H1 (cell line): Measurements from ENCODE around the gene SCGN. TPM values are rescaled to one million over a fixed set of nuclear protein-coding genes. Genes with fewer than 3 reads are reported as not detected.

Experiments
- CTCF ChIA-PET: fragments of 300-600 bp; sonication (Branson Sonifier 250); formaldehyde crosslinking; loops from one replicate; lab custom pipeline; 2021; ENCODE audit not compliant: partially characterized antibody; lab: Charles Lee
- POLR2A ChIA-PET: fragments of 300-600 bp; sonication (Branson Sonifier 250); formaldehyde crosslinking; loops from one replicate; lab custom pipeline; 2021; ENCODE audit warnings: inconsistent platforms; ENCODE audit not compliant: partially characterized antibody; lab: Charles Lee
- DNase-seq, 2 experiments: peaks; one replicate each; pipeline versions ENCODE4 v3.0.0 to v3.0.0-alpha.2; 2010 to 2022; ENCODE audit warnings: low spot score in 2 of 2, low read depth in 1 of 2, mixed read lengths in 1 of 2
- FAIRE-seq: peaks from 2 replicates; lab custom pipeline; 2011; peaks lifted over from hg19 to GRCh38; lab: Jason Lieb, UNC
- H2AFZ ChIP-seq: 2 replicates; pipeline ENCODE4 v1.8.1; 2012; ENCODE audit warnings: low read length, inconsistent platforms
- H2AK5ac ChIP-seq: 2 replicates; pipeline ENCODE4 v1.6.1; 2013; ENCODE audit warnings: low read depth, low read length
- H2BK120ac ChIP-seq: replicated peaks from 2 replicates; pipeline ENCODE3; 2013; ENCODE audit warnings: low read depth, low read length, inconsistent platforms
- H2BK12ac ChIP-seq: 2 replicates; pipeline ENCODE4 v1.6.1; 2013; ENCODE audit warnings: low read depth, low read length
- H2BK15ac ChIP-seq: 2 replicates; pipeline ENCODE4 v1.6.1; 2013; ENCODE audit warnings: low read length
- H2BK20ac ChIP-seq: 2 replicates; pipeline ENCODE4 v1.6.1; 2013; ENCODE audit warnings: low read length
- H2BK5ac ChIP-seq: 2 replicates; pipeline ENCODE4 v1.6.1; 2013; ENCODE audit warnings: low read depth, low read length
- H3K14ac ChIP-seq: 2 replicates; pipeline ENCODE4 v1.6.1; 2013; ENCODE audit warnings: inconsistent platforms; ENCODE audit not compliant: insufficient read length
- H3K18ac ChIP-seq: 2 replicates; pipeline ENCODE4 v1.6.1; 2013; ENCODE audit warnings: low read length; ENCODE audit errors: extremely low read depth
- H3K23ac ChIP-seq: 2 replicates; pipeline ENCODE4 v1.6.1; 2013; ENCODE audit warnings: inconsistent platforms; ENCODE audit not compliant: insufficient read length
- H3K23me2 ChIP-seq: 2 replicates; pipeline ENCODE4 v1.6.1; 2013; ENCODE audit warnings: low read depth, low read length
- H3K27ac ChIP-seq: 2 replicates; pipeline ENCODE4 v1.6.1; 2011; ENCODE audit warnings: low read depth, low read length, inconsistent platforms
- H3K27me3 ChIP-seq, 4 experiments: replicated peaks in 1 of 4; 1 replicate in 1 of 4; 2 replicates in 3 of 4; pipeline versions ENCODE4 v1.6.1 to v1.8.1; 2011 to 2013; ENCODE audit warnings: low read length in 3 of 4, mild to moderate bottlenecking in 3 of 4, inconsistent platforms in 2 of 4, mixed read lengths in 2 of 4, moderate library complexity in 1 of 4; ENCODE audit not compliant: control insufficient read depth in 3 of 4, insufficient read depth in 3 of 4; ENCODE audit errors: extremely low read depth in 1 of 4
- H3K36me3 ChIP-seq, 4 experiments: 2 replicates each; pipeline versions ENCODE4 v1.6.1 to v1.8.1; 2011 to 2013; ENCODE audit warnings: mild to moderate bottlenecking in 4 of 4, low read length in 3 of 4, moderate library complexity in 2 of 4, control low read depth in 1 of 4, inconsistent platforms in 1 of 4; ENCODE audit not compliant: insufficient read depth in 4 of 4, control insufficient read depth in 2 of 4
- H3K4ac ChIP-seq: replicated peaks from 2 replicates; pipeline ENCODE3; 2013; ENCODE audit warnings: low read length, low read depth, mixed read lengths, inconsistent platforms; ENCODE audit not compliant: insufficient read length
- H3K4me1 ChIP-seq, 4 experiments: replicated peaks in 1 of 4; 1 replicate in 1 of 4; 2 replicates in 3 of 4; pipeline versions ENCODE4 v1.6.1 to v1.8.1; 2011 to 2013; ENCODE audit warnings: low read length in 3 of 4, inconsistent platforms in 2 of 4, mixed read lengths in 1 of 4; ENCODE audit not compliant: insufficient read depth in 4 of 4, control insufficient read depth in 3 of 4
- H3K4me2 ChIP-seq, 2 experiments: 2 replicates each; pipeline versions ENCODE4 v1.6.1 to v1.8.1; 2011 to 2013; ENCODE audit warnings: low read depth in 2 of 2, low read length in 2 of 2, control low read depth in 1 of 2, inconsistent platforms in 1 of 2, mild to moderate bottlenecking in 1 of 2; ENCODE audit not compliant: insufficient read depth in 1 of 2
- H3K4me3 ChIP-seq, 4 experiments: fragments of 200-600, 300-600 bp in 1 of 4; sonication (generic), shearing (Covaris generic), sonication (Bioruptor Twin) in 1 of 4; 2 replicates each; pipeline versions ENCODE4 v1.5.1 to v1.8.1; 2011 to 2016; ENCODE audit warnings: low read length in 4 of 4, low read depth in 3 of 4, control low read depth in 2 of 4, inconsistent platforms in 2 of 4, mild to moderate bottlenecking in 2 of 4, mixed read lengths in 1 of 4, moderate library complexity in 1 of 4; ENCODE audit not compliant: insufficient read depth in 2 of 4; ENCODE audit errors: extremely low read depth in 1 of 4
- H3K56ac ChIP-seq: replicated peaks from 2 replicates; pipeline ENCODE3; 2013; ENCODE audit warnings: low read depth, mild to moderate bottlenecking, mixed read lengths, low read length, inconsistent platforms; ENCODE audit not compliant: insufficient read length
- H3K79me1 ChIP-seq: 2 replicates; pipeline ENCODE4 v1.6.1; 2013; ENCODE audit warnings: low read depth, low read length, control low read depth
- H3K79me2 ChIP-seq, 2 experiments: 2 replicates each; pipeline versions ENCODE4 v1.6.1 to v1.8.1; 2012 to 2013; ENCODE audit warnings: low read length in 2 of 2, mild to moderate bottlenecking in 2 of 2, inconsistent platforms in 1 of 2; ENCODE audit not compliant: insufficient read depth in 2 of 2, control insufficient read depth in 1 of 2
- H3K9ac ChIP-seq, 4 experiments: replicated peaks in 1 of 4; 1 replicate in 1 of 4; 2 replicates in 3 of 4; pipeline versions ENCODE4 v1.6.1 to v1.8.1; 2011 to 2013; ENCODE audit warnings: low read depth in 3 of 4, low read length in 3 of 4, control low read depth in 2 of 4, mild to moderate bottlenecking in 2 of 4, moderate library complexity in 2 of 4, inconsistent platforms in 1 of 4; ENCODE audit errors: extremely low read depth in 1 of 4
- H3K9me3 ChIP-seq, 2 experiments: 2 replicates each; pipeline versions ENCODE4 v1.6.1 to v1.8.1; 2012 to 2013; ENCODE audit warnings: mild to moderate bottlenecking in 2 of 2, moderate library complexity in 2 of 2, control low read depth in 1 of 2, inconsistent platforms in 1 of 2, low read depth in 1 of 2, low read length in 1 of 2, mixed read lengths in 1 of 2; ENCODE audit not compliant: insufficient read depth in 2 of 2
- H4K20me1 ChIP-seq, 2 experiments: replicated peaks in 1 of 2; 2 replicates each; pipeline versions ENCODE3 to v1.8.1; 2011 to 2013; ENCODE audit warnings: inconsistent platforms in 2 of 2, low read length in 2 of 2, mild to moderate bottlenecking in 1 of 2; ENCODE audit not compliant: insufficient read depth in 2 of 2, control insufficient read depth in 1 of 2
- H4K5ac ChIP-seq: 2 replicates; pipeline ENCODE4 v1.6.1; 2013; ENCODE audit warnings: low read length, low read depth, mixed read lengths, inconsistent platforms; ENCODE audit not compliant: insufficient read length
- H4K8ac ChIP-seq: 2 replicates; pipeline ENCODE4 v1.8.0; 2013; ENCODE audit warnings: mild to moderate bottlenecking, moderate library complexity, low read length, inconsistent platforms; ENCODE audit not compliant: insufficient read depth; ENCODE audit errors: extremely low read depth
- H4K91ac ChIP-seq: replicated peaks from 2 replicates; pipeline ENCODE3; 2013; ENCODE audit warnings: low read length, mixed read lengths, inconsistent platforms; ENCODE audit not compliant: insufficient read length
- BCL11A ChIP-seq, 2 experiments: IDR thresholded peaks; one replicate each; pipeline ENCODE4 v1.6.1; 2011; ENCODE audit warnings: low read depth in 2 of 2, low read length in 2 of 2, mild to moderate bottlenecking in 2 of 2
- CBX5 ChIP-seq: fragments of 300-800, 300-1000 bp; sonication (generic); IDR thresholded peaks from 2 replicates; pipeline ENCODE4 v1.7.1; 2016; ENCODE audit warnings: antibody characterized with exemption, low read length, low read depth
- CHD1 ChIP-seq: IDR thresholded peaks from 2 replicates; pipeline ENCODE4 v1.6.1; 2012; ENCODE audit warnings: low read depth, low read length, improper control_type of control experiment
- CTBP2 ChIP-seq: IDR thresholded peaks from 2 replicates; pipeline ENCODE4 v1.7.0; 2011; ENCODE audit warnings: borderline replicate concordance, mild to moderate bottlenecking, moderate library complexity, mixed read lengths, low read length; ENCODE audit not compliant: insufficient read depth, insufficient read length
- EP300 ChIP-seq, 2 experiments: IDR thresholded peaks; 1 replicate in 1 of 2; 2 replicates in 1 of 2; pipeline ENCODE4 v1.6.1; 2011 to 2012; ENCODE audit warnings: low read depth in 2 of 2, low read length in 2 of 2, mild to moderate bottlenecking in 2 of 2, borderline replicate concordance in 1 of 2, inconsistent platforms in 1 of 2, moderate library complexity in 1 of 2
- FOSL1 ChIP-seq: IDR thresholded peaks from 2 replicates; pipeline ENCODE4 v1.6.1; 2011; ENCODE audit warnings: mild to moderate bottlenecking, low read depth, low read length, moderate library complexity; ENCODE audit not compliant: insufficient read depth
- SIRT6 ChIP-seq: IDR thresholded peaks from one replicate; pipeline ENCODE4 v1.7.1; 2012; ENCODE audit warnings: low read length, inconsistent platforms
- TAF1 ChIP-seq: IDR thresholded peaks from 2 replicates; pipeline ENCODE4 v1.6.1; 2011; ENCODE audit warnings: mild to moderate bottlenecking, low read depth, low read length
- WGBS, 2 experiments: shearing (Covaris generic) in 1 of 2; methylation state at CpG; one replicate each; pipeline versions ENCODE4 v1.1.6 to v1.1.7; 2013 to 2015; ENCODE audit warnings: low lambda C conversion rate in 2 of 2, mixed read lengths in 2 of 2, inconsistent platforms in 1 of 2, low coverage in 1 of 2, missing lambda C conversion rate in 1 of 2; ENCODE audit not compliant: insufficient replicate concordance in 2 of 2, insufficient coverage in 1 of 2, insufficient read length in 1 of 2; ENCODE audit errors: extremely low coverage in 1 of 2, missing lambda C conversion rate in 1 of 2; 5-methylcytosine and 5-hydroxymethylcytosine counted together
- polyA plus RNA-seq, 7 experiments: library from polyadenylated mRNA; depleted of rRNA in 3 of 7; stranded (reverse) in 5 of 7; unstranded in 2 of 7; fragments of >200 nt in 5 of 7; fragments of 200-250 nt in 2 of 7; gene quantifications; 1 replicate in 5 of 7; 2 replicates in 1 of 7; 4 replicates in 1 of 7; pipeline versions ENCODE4 v1.2.1 to v1.2.3, GENCODE V29; 2011 to 2013; ENCODE audit warnings: missing spikeins in 2 of 7, mixed read lengths in 2 of 7
- total RNA-seq: library from RNA; stranded (reverse); fragmentation: NEBNext Ultra II Directional; extraction: Animal tissue kit (Norgen Biotek cat#: 25700); gene quantifications from 2 replicates; pipeline ENCODE4 v1.2.1, GENCODE V29; 2021

SCGN gene
- total and polyA plus RNA-seq, 2 of the 8 experiments (the other 6 are each of a cell fraction or from before 2014, with no cell fraction given): not detected

DNA sequence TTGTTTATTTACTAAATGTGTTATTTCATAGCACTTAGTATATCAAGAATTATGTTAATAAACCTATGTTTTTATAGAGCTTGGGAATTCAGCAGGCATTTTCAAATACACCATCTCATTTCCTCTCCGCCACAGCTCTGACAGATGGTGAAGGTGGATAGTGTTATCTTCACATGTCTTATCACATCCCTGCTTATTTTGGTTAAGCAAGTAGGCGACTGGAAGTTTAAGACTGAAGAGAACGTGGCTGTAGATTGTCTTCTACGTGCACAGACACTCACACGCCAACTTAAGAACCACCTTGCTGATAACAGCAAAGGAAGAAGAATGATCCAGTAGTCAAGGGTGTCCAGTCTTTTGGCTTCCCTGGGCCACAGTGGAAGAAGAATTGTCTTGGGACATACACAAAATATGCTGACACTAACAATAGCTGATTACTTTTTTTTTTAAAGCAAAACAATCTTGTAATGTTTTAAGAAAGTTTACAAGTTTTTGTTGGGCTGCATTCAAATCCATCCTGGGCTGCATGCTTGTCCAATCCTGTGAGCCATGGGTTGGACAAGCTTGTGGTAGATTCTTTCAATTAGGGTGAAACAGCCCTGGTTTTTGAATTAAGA is 43.3 kb upstream of the SCGN start:
- Histone ChIP-seq H3K23me2 (no peaks in the 10 kb centered on the region), H4K91ac (no peak overlapping the region)
- CTCF ChIA-PET: interaction anchor here (0.6 to 2.4 kb wide), 6 partner anchors 9 to 987 kb away, joined by 3 to 8 read pairs (median 3); no protein-coding TSS in a partner anchor

More for the DNA sequence above, 43.3 kb upstream of the SCGN start:
- no peak for FAIRE-seq
- Histone ChIP-seq H2BK15ac (no peak overlapping the region), H3K27ac (no peak overlapping the region), H2AK5ac (no peak overlapping the region), H3K79me2 (no peaks in the 10 kb centered on the region), H2BK120ac (no peak overlapping the region), H3K18ac (no peak overlapping the region), H3K4me2 (no peak overlapping the region), H3K9me3 (no peaks in the 10 kb centered on the region), H3K4me1 (no peaks in the 10 kb centered on the region), H3K14ac (no peak overlapping the region), H4K20me1 (no peaks in the 10 kb centered on the region)
- no peak for DNase-seq
- POLR2A ChIA-PET: no interaction called here
- no peak for TF ChIP-seq CHD1
- TF ChIP-seq TAF1: no peak
- TF ChIP-seq FOSL1: no peak
- no peak for TF ChIP-seq CTBP2
- no peak for TF ChIP-seq CBX5
- no peak for TF ChIP-seq BCL11A (IDR thresholded peaks at IDR 0.05; ENCODE audit: low read depth in 2 of 2, low read length in 2 of 2)
- TF ChIP-seq SIRT6: no peak
- TF ChIP-seq EP300 (IDR thresholded peaks at IDR 0.05; ENCODE audit: borderline replicate concordance in 1 of 2, low read depth in 2 of 2, low read length in 2 of 2): no peak
- TF ChIP-seq, all 59 proteins: peak for 0
- Histone ChIP-seq H4K5ac (no peak overlapping the region), H4K8ac (no peak overlapping the region), H3K23ac (no peak overlapping the region), H2BK20ac (no peak overlapping the region), H2BK5ac (no peak overlapping the region), H3K79me1 (no peaks in the 10 kb centered on the region), H3K9ac (no peak overlapping the region), H3K4me3 (no peak overlapping the region), H3K27me3 (peaks cover 0 to 1% (median 0%) of the 10 kb centered on the region in 4 experiments; a peak in 1 of 7 replicates), H3K4ac (no peak overlapping the region), H2AFZ (no peak overlapping the region), H3K56ac (no peak overlapping the region), H3K36me3 (peaks cover 0 to 10% (median 3%) of the 10 kb centered on the region in 4 experiments; a peak in 4 of 8 replicates), H2BK12ac (no peak overlapping the region)
- WGBS, 2 experiments: 94% methylated on average over 5 of the region's 5 CpGs; no CpG with 5 or more reads in 1 of the 2 experiments
